Stimulated activated CD4-positive, alpha-beta T cell treated with anti-CD3 and anti-CD28 coated beads, Interleukin-12 subunit alpha, Interleukin-12 subunit beta, amount 100 ng/mL, for 24 hours (primary cell): ENCODE data around the gene MPI.
"Not testable (repeated sequence)": the region's sequence is repeated elsewhere in the genome, so short reads cannot be mapped to it uniquely, and the experiment has no call there.

Experiments used
- DNase-seq, 2 experiments: peaks; one replicate each; pipeline ENCODE4 v3.0.0-alpha.2; 2020; ENCODE audit warnings: low read depth in 2 of 2

MPI gene

GRCh38 chr15:74863239-74864056 lies 26.4 kb upstream of the MPI start:
- DNase-seq, result no peak

- no peak for DNase-seq
These were observed 25.5 kb upstream of the MPI start for GRCh38 chr15:74864296-74864695.

GRCh38 chr15:74865316-74865715 lies 24.5 kb upstream of the MPI start:
- no peak for DNase-seq

- DNase-seq, result no peak
These were observed 23.8 kb upstream of the MPI start for GRCh38 chr15:74866090-74866489.

GRCh38 chr15:74867466-74868038 lies 22.3 kb upstream of the MPI start:
- DNase-seq, result no peak

- no peak for DNase-seq
These were observed 21.8 kb upstream of the MPI start for GRCh38 chr15:74868059-74868458.

GRCh38 chr15:74869372-74869725 lies 20.5 kb upstream of the MPI start:
- no peak for DNase-seq

- peak in 1 of 2 experiments; percentile 16 for DNase-seq
These were observed 20.0 kb upstream of the MPI start for GRCh38 chr15:74869726-74870407.

- no peak for DNase-seq
These were observed 19.2 kb upstream of the MPI start for GRCh38 chr15:74870436-74871215.

- DNase-seq, result no peak
These were observed 17.2 kb upstream of the MPI start for GRCh38 chr15:74872702-74873035.

GRCh38 chr15:74873036-74873755 lies 16.6 kb upstream of the MPI start, which contains the start of gene SCAMP2:
TSS of gene SCAMP2 (minus strand) at chr15:74873365. CDS start at chr15:74873255, 110 bp downstream.
- peak; percentile 80 to 88 for DNase-seq

GRCh38 chr15:74873756-74874424 lies 16.0 kb upstream of the MPI start:
- no peak for DNase-seq

- no peak for DNase-seq
These were observed 11.6 kb upstream of the MPI start for GRCh38 chr15:74878273-74878672.

GRCh38 chr15:74882528-74882927 lies 7.3 kb upstream of the MPI start:
- DNase-seq, result no peak

- DNase-seq, result no peak
These were observed 5.2 kb upstream of the MPI start for GRCh38 chr15:74884428-74885223.

GRCh38 chr15:74885461-74885860 lies 4.4 kb upstream of the MPI start:
- DNase-seq, result no peak

- not testable (repeated sequence) for DNase-seq
These were observed 2.2 kb upstream of the MPI start for GRCh38 chr15:74887537-74888193.

- DNase-seq, result no peak
These were observed 1.1 kb upstream of the MPI start for GRCh38 chr15:74888716-74889115.

GRCh38 chr15:74889390-74889882 lies 406 bp upstream of the MPI start:
- DNase-seq, result peak in 1 of 2 experiments; percentile 18

- DNase-seq, result no peak
These were observed 771 bp downstream of the MPI start for GRCh38 chr15:74890665-74890960.
